NCI-H128 (cell line): ENCODE results near the gene LDLRAD4.
A peak's percentile ranks its signal among the peaks of the same experiment; 100 is the strongest.

ENCODE experiments used
- DNase-seq: peaks from one replicate; lab custom pipeline; 2025; ENCODE audit not compliant: unreplicated experiment; lab: John Stamatoyannopoulos, UW

Gene LDLRAD4

DNA sequence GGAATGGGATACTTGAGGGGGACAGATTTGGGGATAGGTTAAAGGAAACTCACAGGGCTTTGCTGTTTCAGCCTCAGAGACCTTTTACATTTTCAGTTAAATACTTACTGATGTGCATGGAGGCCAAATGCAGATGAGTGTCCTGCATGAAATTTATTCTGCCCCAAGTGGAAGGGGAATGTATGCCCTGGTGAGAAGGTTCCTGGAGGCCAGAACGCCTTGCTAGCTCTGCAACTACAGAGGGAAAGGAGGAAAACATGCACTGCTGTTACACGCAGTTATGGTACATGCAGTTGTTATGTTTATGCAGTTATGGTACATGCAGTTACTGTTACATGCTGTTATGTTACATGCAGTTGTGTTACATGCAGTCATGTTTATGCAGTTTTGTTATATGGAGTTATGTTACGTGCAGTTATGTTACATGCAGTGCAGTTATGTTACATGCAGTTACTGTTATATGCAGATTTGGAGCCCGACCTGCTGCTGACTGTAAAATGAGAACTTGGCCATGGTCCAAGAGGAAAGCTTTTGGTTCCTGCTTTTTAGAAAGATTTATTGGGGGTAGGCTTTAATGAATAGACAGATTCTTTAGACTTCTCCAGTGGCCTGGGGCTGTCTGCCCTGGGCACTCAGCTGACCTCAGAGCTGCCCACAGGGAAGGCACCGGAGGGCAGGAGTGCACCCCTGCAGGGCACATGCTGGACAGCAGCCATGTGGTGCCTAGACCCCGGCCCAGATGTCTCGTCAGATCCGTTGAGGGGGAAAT lies 84.1 kb downstream of the LDLRAD4 start:
- DNase-seq: peak; percentile 11

- no peak for DNase-seq
These were observed 85.3 kb downstream of the LDLRAD4 start for GRCh38 chr18:13303756-13304364.

DNA sequence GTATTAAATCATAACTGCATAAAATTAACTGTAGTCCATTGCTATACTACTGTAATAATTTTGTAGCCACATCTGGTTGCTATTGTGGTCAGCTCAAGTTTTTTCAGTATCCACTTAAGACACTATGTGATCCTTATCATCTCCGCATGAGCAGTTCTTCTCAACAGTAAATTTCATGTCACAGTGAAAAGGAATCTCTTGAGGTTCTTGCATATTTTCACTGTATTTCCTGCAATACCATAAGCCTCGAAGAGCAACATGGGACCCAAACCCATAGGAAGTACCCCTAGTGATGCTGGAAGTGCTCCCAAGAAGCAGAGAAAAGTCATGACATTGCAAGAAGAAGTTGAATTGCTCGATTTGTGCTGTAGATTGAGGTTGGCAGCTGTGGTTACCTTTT lies 86.7 kb downstream of the LDLRAD4 start:
- no peak for DNase-seq

GRCh38 chr18:13306583-13306982 lies 88.0 kb downstream of the LDLRAD4 start:
- no peak for DNase-seq

DNA sequence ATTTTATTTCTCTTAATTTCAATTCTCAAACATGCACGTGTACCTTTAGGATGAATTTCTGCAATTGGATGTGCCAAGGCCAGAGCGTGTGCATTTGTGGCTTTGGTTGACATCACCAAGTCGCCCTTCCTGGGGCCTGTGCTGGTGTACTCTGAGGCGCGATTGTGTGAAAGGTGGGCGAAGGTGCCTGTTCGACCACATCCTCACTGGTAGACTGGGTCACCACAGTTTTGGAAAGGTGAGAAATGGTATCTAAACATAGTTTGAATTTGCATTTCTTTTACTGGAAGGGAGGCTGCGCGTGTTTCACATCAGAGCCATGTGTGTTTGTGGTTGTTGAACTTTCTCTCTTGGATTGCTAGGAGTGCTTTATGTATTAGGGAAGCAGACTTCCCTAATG lies 89.8 kb downstream of the LDLRAD4 start:
- DNase-seq: no peak

DNA sequence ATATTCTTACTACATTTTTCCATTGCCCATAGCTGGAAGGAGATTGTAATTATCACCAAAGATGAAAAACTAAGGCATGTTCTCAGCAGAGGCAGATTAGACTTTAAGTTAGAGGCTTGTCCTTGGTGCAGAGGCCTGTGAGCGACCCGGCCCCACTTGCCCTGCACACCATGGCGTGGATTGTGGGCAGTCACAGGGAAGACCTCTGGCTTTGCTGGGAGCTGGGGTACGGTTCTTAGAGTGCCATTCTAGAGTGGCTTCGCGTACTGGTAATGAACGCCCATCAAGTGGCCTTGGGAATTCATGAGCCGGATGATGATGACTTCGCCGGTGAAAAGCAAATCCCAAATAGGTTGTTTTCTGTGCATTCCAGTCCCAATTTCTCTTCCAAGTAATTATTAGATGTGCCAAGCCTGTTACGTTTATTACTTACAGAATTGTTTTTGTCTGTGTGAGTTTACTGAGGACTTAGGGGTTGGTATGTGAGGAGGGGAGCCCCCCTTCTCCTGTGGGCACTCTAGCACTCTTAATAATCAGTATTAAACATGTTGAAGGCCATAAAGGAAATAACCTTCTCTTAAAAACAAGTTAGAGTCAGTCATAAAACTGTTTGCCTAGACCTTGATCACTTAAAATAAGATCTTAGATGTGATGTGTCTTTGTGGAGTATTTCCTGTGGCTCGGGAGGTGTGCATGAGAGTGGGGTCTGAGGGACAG lies 90.6 kb downstream of the LDLRAD4 start:
- no peak for DNase-seq

DNA sequence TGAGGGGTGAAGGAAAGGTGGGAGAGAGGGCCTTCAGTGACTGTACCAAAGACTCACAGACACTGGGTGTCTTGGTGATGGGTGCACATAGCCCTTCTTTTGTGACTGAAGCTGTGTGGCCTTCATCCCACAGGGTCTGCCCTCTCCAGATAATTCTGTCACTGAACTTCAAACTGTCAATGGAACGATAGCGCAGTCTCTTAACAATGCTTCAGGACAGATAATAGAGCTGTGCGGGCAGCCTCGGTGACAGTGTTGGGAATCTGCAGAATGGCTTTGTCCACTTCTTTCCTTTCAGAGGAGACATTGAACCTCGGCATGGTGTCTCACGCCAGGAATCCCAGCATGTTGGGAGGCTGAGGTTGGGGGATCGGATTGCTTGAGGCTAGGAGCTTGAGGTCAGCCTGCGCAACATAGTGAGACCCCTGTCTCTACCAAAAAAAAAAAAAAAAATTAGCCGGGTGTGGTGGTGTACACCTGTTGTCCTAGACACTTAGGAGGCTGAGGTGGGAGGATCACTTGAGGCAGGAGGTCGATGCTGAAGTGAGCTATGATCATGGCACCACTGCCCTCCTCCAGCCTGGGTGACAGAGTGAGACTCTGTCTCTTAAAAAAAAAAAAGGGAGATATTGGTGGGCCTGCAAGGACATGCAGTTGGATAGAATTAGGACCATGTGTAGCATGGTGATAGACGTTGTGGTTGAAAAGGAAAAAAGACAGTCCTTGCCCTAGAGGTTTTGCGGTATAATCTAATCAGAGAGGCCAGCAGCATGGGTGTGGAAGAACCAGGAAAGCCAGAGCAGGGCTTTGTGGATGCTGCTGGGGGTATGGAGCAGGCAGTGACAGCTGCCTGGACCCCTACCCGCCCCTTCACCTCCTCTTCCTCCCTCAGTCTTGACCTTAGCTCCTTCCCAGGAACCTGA lies 91.4 kb downstream of the LDLRAD4 start:
- no peak for DNase-seq

DNA sequence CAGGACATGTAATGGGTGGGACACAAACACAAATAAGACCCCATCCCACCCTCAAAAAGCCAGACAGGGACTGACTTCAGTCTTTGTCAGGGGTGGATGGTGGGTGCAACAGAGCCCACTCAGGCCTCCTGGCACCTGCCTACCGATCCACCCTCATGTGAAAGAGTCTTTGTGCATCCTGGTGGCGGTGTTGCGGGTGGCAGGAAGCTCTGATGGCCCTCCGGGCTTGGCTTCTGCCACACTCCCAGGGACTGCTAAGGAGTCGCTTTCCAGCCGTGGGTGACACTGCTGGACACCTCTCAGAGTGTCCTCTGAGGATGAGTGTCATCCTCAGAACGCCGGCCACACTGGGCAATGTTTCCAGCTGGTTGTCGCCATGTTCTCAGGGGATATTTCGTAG lies 92.6 kb downstream of the LDLRAD4 start:
- no peak for DNase-seq

DNA sequence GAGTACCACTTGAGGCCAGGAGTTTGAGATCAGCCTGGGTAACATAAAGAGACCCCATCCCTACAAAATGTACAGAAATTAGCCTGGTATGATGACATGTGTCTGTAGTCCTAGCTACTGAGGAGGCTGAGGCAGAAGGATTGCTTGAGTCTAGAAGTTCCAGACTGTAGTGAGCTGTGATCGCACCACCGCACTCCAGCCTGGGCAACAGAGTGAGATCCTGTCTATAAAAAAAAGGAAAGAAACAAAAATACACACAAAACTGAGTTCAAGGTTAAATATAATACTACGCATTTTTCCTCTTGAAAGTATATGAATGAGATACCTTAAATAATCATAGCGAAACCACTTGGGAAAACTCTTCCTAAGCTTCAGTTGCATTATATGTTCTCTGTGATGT lies 94.0 kb downstream of the LDLRAD4 start:
- no peak for DNase-seq

GRCh38 chr18:13313006-13313686 lies 94.6 kb downstream of the LDLRAD4 start:
- DNase-seq: no peak

GRCh38 chr18:13315000-13315399 lies 96.4 kb downstream of the LDLRAD4 start:
- no peak for DNase-seq

- DNase-seq: no peak
These were observed 97.5 kb downstream of the LDLRAD4 start for GRCh38 chr18:13316063-13316462.

- DNase-seq: no peak
These were observed 99.2 kb downstream of the LDLRAD4 start for GRCh38 chr18:13317801-13318200.

DNA sequence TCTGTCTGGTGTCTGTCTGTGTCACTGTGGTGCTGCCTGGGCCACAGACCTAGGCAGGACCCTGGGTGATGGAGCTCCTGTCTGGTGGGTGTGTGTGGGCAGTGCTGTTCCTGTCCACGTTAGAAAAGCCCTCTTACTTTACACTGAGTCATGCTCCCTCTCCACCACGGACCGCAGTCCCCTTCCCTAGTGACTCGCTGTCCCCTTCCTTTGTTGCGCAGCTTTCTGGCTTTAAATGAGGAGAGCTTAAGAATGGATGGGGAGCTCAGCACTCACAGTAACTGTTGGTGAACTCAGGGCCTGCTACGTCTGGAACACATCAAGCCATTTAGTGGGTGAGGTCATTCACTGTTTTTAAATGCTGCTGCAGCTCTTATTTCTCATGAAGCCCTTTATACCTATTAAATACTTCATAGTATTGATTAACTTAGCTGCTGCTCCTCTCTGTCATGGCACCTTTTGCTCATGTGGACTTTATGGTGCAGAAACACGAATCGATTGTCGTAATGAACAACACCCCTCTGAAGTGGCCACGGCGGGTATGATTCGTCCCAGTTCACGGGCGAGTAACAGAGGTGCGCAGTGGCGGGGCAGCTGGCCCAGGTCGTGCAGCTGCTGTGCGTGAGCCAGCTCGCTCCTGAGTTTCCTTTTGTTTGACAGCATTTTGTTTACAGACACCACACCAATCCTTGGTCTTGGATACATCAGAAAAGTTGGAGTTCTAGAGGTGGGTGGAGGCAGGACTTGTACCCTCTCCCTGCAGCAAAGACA lies 100.4 kb downstream of the LDLRAD4 start:
- DNase-seq: no peak

DNA sequence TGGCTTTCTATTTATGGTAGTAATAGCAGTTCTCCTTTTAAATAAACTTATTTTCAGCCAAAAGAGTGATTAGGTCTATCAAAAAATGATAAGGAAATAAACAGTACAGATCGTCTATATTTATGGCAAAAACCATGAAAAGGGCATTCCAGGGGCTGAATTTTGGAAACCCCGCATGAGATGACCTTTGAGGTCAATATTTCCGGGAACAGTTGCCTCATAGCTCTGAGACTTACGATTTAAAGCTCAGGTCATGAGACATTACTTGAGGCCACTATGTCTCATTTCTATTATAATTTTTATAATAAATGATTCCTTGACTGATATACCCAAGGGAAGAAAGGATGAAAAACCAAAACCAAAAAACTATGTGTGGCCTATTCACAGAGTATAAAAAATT lies 101.1 kb downstream of the LDLRAD4 start:
- DNase-seq: no peak

DNA sequence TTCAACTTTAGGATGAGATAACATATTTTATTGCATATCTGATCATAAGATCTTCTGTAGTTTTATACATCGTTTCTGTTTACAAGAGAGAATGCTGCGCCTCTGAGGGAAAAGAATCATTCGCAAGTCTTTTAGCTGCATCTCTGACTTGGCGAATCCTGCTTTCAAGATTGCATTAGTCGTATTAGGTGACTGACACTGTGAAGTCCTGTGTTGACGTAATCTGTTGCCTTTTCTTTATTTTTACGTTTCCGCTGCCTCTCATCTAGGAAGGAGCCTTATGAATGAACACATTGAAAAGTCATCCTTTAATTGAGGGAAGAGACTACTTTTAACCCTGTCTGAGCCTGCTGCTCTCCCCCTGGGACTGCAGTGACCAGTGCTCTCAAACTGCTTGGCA lies 101.5 kb downstream of the LDLRAD4 start:
- DNase-seq: no peak

GRCh38 chr18:13320891-13321425 lies 102.4 kb downstream of the LDLRAD4 start:
- no peak for DNase-seq

GRCh38 chr18:13321923-13322322 lies 103.4 kb downstream of the LDLRAD4 start:
- DNase-seq: no peak

GRCh38 chr18:13323186-13323585 lies 104.6 kb downstream of the LDLRAD4 start:
- DNase-seq: no peak

DNA sequence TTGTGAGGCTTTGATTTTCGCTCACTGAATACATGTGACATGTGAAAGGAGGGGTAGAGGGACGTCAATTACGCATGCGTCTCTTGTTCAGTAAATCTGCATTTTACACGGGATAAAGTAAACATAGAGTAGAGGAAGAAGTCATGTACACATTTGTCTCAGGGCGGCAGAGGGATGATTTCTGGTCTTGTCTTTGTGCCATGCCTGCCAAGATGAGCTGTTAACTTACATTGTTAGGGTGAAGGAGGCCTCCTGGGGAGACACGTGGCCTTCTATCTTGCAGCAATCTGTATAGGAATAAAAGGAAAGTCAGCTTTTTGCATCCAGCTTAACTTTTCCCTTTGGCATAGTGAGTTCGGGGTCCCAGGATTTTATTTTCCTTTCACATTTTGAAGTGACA lies 106.3 kb downstream of the LDLRAD4 start:
- DNase-seq: no peak
